ENCODE data around the gene HPN. TPM values are rescaled to one million over a fixed set of nuclear protein-coding genes. Genes with fewer than 3 reads are reported as not detected.

HPN gene
- total and polyA plus RNA-seq, 2 of the 13 experiments (the other 11 are each of a cell fraction or from before 2014, with no cell fraction given): 46.7 to 261 TPM

DNA sequence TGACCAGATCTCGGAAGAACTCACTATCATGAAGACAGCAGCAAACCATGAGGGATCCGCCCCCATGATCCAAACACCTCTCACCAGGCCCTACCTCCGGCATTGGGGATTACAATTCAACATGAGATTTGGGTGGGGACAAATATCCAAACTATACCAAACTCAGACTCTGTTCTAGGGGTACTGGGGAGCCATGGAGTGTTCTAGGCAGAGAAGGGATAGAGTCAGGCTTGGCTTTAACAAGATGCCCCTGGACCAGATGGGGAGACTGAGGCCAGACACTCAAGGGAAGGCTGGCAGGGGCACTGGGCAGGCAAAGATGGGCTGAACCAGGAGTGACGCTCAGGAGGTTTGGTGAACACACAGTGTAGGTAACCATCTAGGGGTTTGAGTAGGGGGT lies 23.1 kb upstream of the HPN start (continued):
- TF ChIP-seq, protein P1, sequence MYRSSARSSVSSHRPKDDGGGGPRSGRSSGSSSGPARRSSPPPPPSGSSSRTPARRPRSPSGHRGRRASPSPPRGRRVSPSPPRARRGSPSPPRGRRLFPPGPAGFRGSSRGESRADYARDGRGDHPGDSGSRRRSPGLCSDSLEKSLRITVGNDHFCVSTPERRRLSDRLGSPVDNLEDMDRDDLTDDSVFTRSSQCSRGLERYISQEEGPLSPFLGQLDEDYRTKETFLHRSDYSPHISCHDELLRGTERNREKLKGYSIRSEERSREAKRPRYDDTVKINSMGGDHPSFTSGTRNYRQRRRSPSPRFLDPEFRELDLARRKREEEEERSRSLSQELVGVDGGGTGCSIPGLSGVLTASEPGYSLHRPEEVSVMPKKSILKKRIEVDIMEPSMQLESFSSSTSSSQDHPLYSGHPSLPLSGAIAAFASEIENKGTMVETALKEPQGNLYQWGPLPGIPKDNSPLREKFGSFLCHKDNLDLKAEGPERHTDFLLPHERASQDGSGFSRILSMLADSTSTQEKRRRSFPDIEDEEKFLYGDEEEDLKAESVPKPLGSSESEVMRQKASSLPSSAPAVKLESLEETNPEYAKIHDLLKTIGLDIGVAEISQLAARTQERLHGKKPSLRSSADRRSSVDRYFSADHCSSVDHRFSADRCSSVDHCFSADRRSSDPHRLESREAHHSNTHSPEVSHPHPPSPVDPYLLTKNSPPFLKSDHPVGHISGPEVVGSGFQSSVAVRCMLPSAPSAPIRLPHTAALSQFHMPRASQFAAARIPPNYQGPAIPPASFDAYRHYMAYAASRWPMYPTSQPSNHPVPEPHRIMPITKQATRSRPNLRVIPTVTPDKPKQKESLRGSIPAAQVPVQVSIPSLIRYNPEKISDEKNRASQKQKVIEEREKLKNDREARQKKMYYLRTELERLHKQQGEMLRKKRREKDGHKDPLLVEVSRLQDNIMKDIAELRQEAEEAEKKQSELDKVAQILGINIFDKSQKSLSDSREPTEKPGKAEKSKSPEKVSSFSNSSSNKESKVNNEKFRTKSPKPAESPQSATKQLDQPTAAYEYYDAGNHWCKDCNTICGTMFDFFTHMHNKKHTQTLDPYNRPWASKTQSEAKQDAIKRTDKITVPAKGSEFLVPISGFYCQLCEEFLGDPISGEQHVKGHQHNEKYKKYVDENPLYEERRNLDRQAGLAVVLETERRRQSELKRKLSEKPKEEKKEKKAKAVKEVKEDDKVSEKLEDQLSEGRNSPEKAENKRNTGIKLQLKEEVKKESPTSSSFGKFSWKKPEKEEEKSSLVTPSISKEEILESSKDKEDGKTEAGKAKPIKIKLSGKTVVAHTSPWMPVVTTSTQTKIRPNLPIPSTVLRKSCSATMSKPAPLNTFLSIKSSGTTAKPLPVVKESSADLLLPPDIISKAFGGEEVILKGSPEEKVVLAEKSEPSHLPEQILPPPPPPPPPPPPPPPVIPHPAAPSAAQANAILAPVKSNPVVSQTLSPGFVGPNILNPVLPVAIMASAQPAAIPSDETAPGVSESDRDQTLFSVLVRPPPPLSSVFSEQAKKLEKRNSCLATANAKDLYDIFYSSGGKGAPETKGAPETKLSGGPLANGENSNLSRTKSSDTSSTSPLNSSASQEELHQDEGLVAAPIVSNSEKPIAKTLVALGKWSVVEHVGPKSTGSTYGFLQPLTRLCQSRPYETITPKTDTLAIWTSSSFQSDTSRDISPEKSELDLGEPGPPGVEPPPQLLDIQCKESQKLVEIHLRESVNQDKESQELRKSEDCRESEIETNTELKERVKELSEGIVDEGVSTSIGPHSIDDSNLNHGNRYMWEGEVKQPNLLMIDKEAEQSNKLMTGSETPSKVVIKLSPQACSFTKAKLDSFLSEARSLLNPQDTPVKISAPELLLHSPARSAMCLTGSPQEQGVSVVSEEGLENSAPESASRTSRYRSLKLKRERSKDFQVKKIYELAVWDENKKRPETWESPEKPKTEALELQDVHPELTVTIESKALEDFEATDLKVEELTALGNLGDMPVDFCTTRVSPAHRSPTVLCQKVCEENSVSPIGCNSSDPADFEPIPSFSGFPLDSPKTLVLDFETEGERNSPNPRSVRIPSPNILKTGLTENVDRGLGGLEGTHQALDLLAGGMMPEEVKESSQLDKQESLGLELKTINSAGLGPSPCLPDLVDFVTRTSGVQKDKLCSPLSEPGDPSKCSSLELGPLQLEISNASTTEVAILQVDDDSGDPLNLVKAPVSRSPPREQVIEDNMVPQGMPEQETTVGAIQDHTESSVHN (CRISPR knock-in tag; IDR thresholded peaks at IDR 0.05): no peak
- TF ChIP-seq HMG20A (CRISPR knock-in tag; IDR thresholded peaks at IDR 0.05; ENCODE audit: borderline replicate concordance) (no peak), ZNF570 (CRISPR knock-in tag; IDR thresholded peaks at IDR 0.05; ENCODE audit: borderline replicate concordance) (no peak), NR3C1 (CRISPR knock-in tag; IDR thresholded peaks at IDR 0.05) (no peak), TARDBP (CRISPR knock-in tag; IDR thresholded peaks at IDR 0.05) (no peak)

DNA sequence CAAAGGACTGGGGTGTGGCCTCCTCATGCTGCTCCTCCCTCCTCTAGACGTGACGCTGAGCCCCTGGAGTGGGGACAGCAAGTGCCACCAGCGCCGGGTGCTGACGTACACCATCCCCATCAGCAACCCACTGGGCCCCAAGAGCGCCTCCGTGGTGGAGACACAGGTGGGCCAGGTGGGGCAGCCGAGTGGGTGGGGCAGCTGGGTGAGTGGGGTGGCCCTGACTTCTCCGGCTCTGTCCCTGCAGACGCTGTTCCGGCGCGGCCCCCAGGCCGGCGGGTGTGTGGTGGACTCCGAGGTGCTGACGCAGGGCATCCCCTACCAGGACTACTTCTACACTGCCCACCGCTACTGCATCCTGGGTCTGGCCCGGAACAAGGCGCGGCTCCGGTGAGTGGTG lies 22.4 kb upstream of the HPN start:
- POLR2A ChIA-PET: no interaction called here

More for the DNA sequence above, 22.4 kb upstream of the HPN start:
- no peaks in the 10 kb centered on the region for H3K27me3 ChIP-seq (ENCODE audit: control insufficient read depth in 1 of 2, insufficient read depth in 2 of 2, low read length in 2 of 2)
- CTCF ChIA-PET (ENCODE audit: low intra/inter-chr PET ratio, low total read pairs): no interaction called here
- WGBS (ENCODE audit: low lambda C conversion rate): no CpG with 5 or more reads among the region's 22 CpGs
- H3K4me3 ChIP-seq (replicated peaks in 1 of 3; ENCODE audit: insufficient read depth in 1 of 3, low read depth in 2 of 3, low read length in 3 of 3): no peak overlapping the region
- H3K4me2 ChIP-seq (ENCODE audit: low read depth, low read length): no peak overlapping the region
- H3K27ac ChIP-seq (ENCODE audit: extremely low read length, insufficient read depth, low read length): no peak overlapping the region
- H3K4me1 ChIP-seq (ENCODE audit: insufficient read depth, low read length): no peaks in the 10 kb centered on the region
- ATAC-seq (no peak), FAIRE-seq (no peak), DNase-seq (ENCODE audit: low spot score) (no peak)
- no peak overlapping the region for H3K9ac ChIP-seq (ENCODE audit: insufficient read depth, low read depth, low read length)
- no peaks in the 10 kb centered on the region for H3K79me2 ChIP-seq (ENCODE audit: insufficient read depth, low read length)
- peaks cover 35 to 83% of the 10 kb centered on the region in 2 experiments for H3K36me3 ChIP-seq (replicated peaks in 1 of 2; ENCODE audit: control insufficient read depth in 1 of 2, insufficient read depth in 2 of 2, low read length in 2 of 2)
- H2AFZ ChIP-seq (ENCODE audit: low read length): no peak overlapping the region
- TF ChIP-seq HCFC1 (IDR thresholded peaks at IDR 0.05; ENCODE audit: low read depth, low read length) (no peak), AGO2 (optimal IDR thresholded peaks at IDR 0.05; ENCODE audit: low read depth, low read length) (peak; percentile 45), ZNF746 (CRISPR knock-in tag; IDR thresholded peaks at IDR 0.05) (no peak), RBFOX2 (IDR thresholded peaks at IDR 0.05; ENCODE audit: low read depth, low read length) (peak; percentile 63)
- TF ChIP-seq, protein P2, sequence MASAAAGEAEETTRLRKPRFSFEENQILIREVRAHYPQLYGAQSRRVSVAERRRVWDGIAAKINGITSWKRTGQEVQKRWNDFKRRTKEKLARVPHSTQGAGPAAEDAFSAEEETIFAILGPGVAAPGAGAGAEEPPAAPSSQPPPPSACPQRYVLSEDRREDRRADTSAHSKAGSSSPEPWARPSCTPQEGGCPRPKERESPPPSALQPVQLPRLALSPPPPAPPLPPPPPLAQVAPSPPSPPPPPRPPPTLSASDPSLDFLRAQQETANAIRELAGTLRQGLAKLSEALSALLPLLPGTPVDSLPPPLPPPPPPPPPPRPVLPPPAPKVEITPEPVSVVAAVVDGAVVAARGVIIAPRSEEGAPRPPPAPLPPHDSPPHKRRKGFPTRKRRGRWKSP (CRISPR knock-in tag; IDR thresholded peaks at IDR 0.05): no peak
- 0 out of 2 replicates have a peak, but pooled peaks cover 15% of the 10 kb centered on the region for H4K20me1 ChIP-seq (ENCODE audit: insufficient read depth, low read length)
- in situ Hi-C loops (cut with HindIII; ENCODE audit: extremely low pct_ligation_motif_present, low pct_unique_long_range_greater_than_20kb) (no loop called here), intact Hi-C loops (cut with micrococcal nuclease; ENCODE audit: unreplicated experiment) (no loop called here)
- no peaks in the 10 kb centered on the region for H3K9me3 ChIP-seq (ENCODE audit: low read length)
- no TSS peak for BruUV-seq (replicated peaks)
